Measurements from ENCODE around the gene PDRG1. TPM values are rescaled to one million over a fixed set of nuclear protein-coding genes. Genes with fewer than 3 reads are reported as not detected.

PDRG1 gene
- total and polyA plus RNA-seq, 2 donors (not counting 3 experiments of a cell fraction or from before 2014, with no cell fraction given): 14.6 to 17.0 TPM

GRCh38 chr20:31906001-31906400, 45.8 kb downstream of the PDRG1 start:
- CTCF ChIA-PET: interaction anchor here (0.9 kb wide), 1 partner anchor 20 kb away, joined by 3 read pairs; no protein-coding TSS in a partner anchor
- Histone ChIP-seq H3K79me2 (ENCODE audit: control insufficient read depth, insufficient read depth, low read length) (no peaks in the 10 kb centered on the region), H3K27me3 (ENCODE audit: control insufficient read depth in 2 of 2, insufficient read depth in 2 of 2, low read length in 2 of 2) (peaks cover 0 to 2% of the 10 kb centered on the region in 2 experiments), H3K4me3 (replicated peaks in 1 of 3; ENCODE audit: insufficient read depth in 1 of 3, low read depth in 1 of 3, low read length in 3 of 3) (no peak overlapping the region), H3K9me3 (replicated peaks; ENCODE audit: control insufficient read depth, insufficient read depth, low read length) (no peaks in the 10 kb centered on the region), H3K4me1 (ENCODE audit: control insufficient read depth, extremely low read depth, insufficient read depth, low read length) (no peaks in the 10 kb centered on the region), H3K9ac (replicated peaks; ENCODE audit: extremely low read depth, insufficient read depth, low read length) (no peak overlapping the region), H3K36me3 (ENCODE audit: control insufficient read depth in 2 of 2, extremely low read depth in 1 of 2, insufficient read depth in 2 of 2, low read length in 2 of 2) (no peaks in the 10 kb centered on the region), H2AFZ (ENCODE audit: low read depth, low read length) (no peak overlapping the region), H3K4me2 (ENCODE audit: insufficient read depth, low read length) (no peak overlapping the region), H3K9me1 (replicated peaks; ENCODE audit: control insufficient read depth, extremely low read depth, insufficient read depth, low read length) (no peaks in the 10 kb centered on the region), H4K20me1 (replicated peaks; ENCODE audit: control insufficient read depth, extremely low read depth, insufficient read depth, low read length) (no peaks in the 10 kb centered on the region), H3K27ac (ENCODE audit: insufficient read depth, low read depth, low read length) (no peak overlapping the region)
- BruUV-seq (replicated peaks): no TSS peak
- FAIRE-seq: no peak
- dilution Hi-C loops (cut with MboI; ENCODE audit: extremely low pct_ligation_motif_present, low sequenced_read_pairs): no loop called here
- POLR2A ChIA-PET: no interaction called here
- TF ChIP-seq MYC (IDR thresholded peaks at IDR 0.05; ENCODE audit: low read depth, low read length) (no peak), EZH2 (IDR thresholded peaks at IDR 0.05; ENCODE audit: borderline replicate concordance, low read depth, low read length, severe bottlenecking) (no peak), GATA2 (IDR thresholded peaks at IDR 0.05; ENCODE audit: insufficient read depth, insufficient read length, low read depth, low read length) (no peak), CTCF (IDR thresholded peaks at IDR 0.05; ENCODE audit: extremely low read depth in 1 of 2, insufficient read depth in 1 of 2, low read depth in 1 of 2, low read length in 2 of 2) (no peak), FOS (IDR thresholded peaks at IDR 0.05; ENCODE audit: borderline replicate concordance, insufficient read depth, low read length) (no peak), MAX (IDR thresholded peaks at IDR 0.05; ENCODE audit: insufficient read depth, insufficient read length) (no peak), JUN (IDR thresholded peaks at IDR 0.05; ENCODE audit: borderline replicate concordance, insufficient read depth, insufficient read length, low read depth) (no peak), POLR2A (IDR thresholded peaks at IDR 0.05; ENCODE audit: low read depth, low read length) (no peak)
- no peak for DNase-seq (ENCODE audit: low read depth, low spot score)
- intact Hi-C loops (cut with micrococcal nuclease): no loop called here
